Right atrium auricular region (tissue), 2 donors: ENCODE results near the gene ADPRS. TPM values are rescaled to one million over a fixed set of nuclear protein-coding genes. Genes with fewer than 3 reads are reported as not detected.
A peak's percentile ranks its signal among the peaks of the same experiment; 100 is the strongest.

ENCODE experiments used
- DNase-seq: peaks from one replicate; pipeline ENCODE4 v3.0.0-alpha.2; 2019; ENCODE audit warnings: low spot score
- H3K27ac ChIP-seq, 2 donors: fragments of 200-600 bp; sonication (generic); 1 replicate in 1 of 2; 2 replicates in 1 of 2; pipeline ENCODE4 v1.5.1; 2016 to 2019
- H3K27me3 ChIP-seq, 2 donors: fragments of 200-600 bp; sonication (generic); one replicate each; pipeline versions ENCODE4 v1.5.1 to v1.6.0; 2017 to 2019
- H3K36me3 ChIP-seq: fragments of 200-600 bp; sonication (generic); one replicate; pipeline ENCODE4 v1.5.1; 2016
- H3K4me1 ChIP-seq, 2 donors: fragments of 200-600 bp; sonication (generic); one replicate each; pipeline versions ENCODE4 v1.5.1 to v1.6.0; 2017 to 2019
- H3K4me3 ChIP-seq, 2 donors: fragments of 200-600 bp; sonication (generic); 1 replicate in 1 of 2; 2 replicates in 1 of 2; pipeline ENCODE4 v1.5.1; 2017 to 2019; ENCODE audit warnings: mild to moderate bottlenecking in 1 of 2, moderate library complexity in 1 of 2
- H3K9me3 ChIP-seq, 2 donors: fragments of 200-600 bp; sonication (generic); one replicate each; pipeline ENCODE4 v1.5.1; 2019
- CTCF ChIP-seq, 2 donors: fragments of 200-600 bp; sonication (generic); IDR thresholded peaks; one replicate each; pipeline ENCODE4 v1.5.1; 2019; ENCODE audit warnings: antibody characterized with exemption in 2 of 2
- total RNA-seq, 2 donors: library from RNA; depleted of rRNA; stranded (reverse); fragments of >200 nt; gene quantifications; one replicate each; pipeline ENCODE4 v1.1.0, GENCODE V29; 2016

ADPRS gene
- total RNA-seq, 2 donors from 2014 or later = 24.3 to 25.6 TPM

GRCh38 chr1:36119456-36119855 is 30.8 kb downstream of the ADPRS start:
- no peak overlapping the region for H3K4me3 ChIP-seq

GRCh38 chr1:36122062-36123030 is 33.7 kb downstream of the ADPRS start:
- Histone ChIP-seq H3K9me3 (no peaks in the 10 kb centered on the region), H3K27ac (no peak overlapping the region), H3K27me3 (no peaks in the 10 kb centered on the region), H3K4me1 (peaks cover 0 to 22% of the 10 kb centered on the region in 2 donors), H3K4me3 (no peak overlapping the region), H3K36me3 (no peaks in the 10 kb centered on the region)
- no peak for TF ChIP-seq CTCF (IDR thresholded peaks at IDR 0.05)
- DNase-seq = no peak

More at GRCh38 chr1:36119456-36119855, 30.8 kb downstream of the ADPRS start:
- Histone ChIP-seq H3K4me1 (peaks cover 0 to 32% of the 10 kb centered on the region in 2 donors), H3K27ac (no peak overlapping the region), H3K36me3 (no peaks in the 10 kb centered on the region), H3K27me3 (no peaks in the 10 kb centered on the region), H3K9me3 (no peaks in the 10 kb centered on the region)
- TF ChIP-seq CTCF (IDR thresholded peaks at IDR 0.05) = no peak
- no peak for DNase-seq

GRCh38 chr1:36123356-36123755 is 34.7 kb downstream of the ADPRS start:
- no peaks in the 10 kb centered on the region for H3K27me3 ChIP-seq
- no peak for TF ChIP-seq CTCF (IDR thresholded peaks at IDR 0.05)
- no peak overlapping the region for H3K4me3 ChIP-seq
- no peak overlapping the region for H3K27ac ChIP-seq
- DNase-seq = no peak
- no peaks in the 10 kb centered on the region for H3K9me3 ChIP-seq
- H3K36me3 ChIP-seq = no peaks in the 10 kb centered on the region
- peaks cover 0 to 27% of the 10 kb centered on the region in 2 donors for H3K4me1 ChIP-seq

GRCh38 chr1:36124404-36125128 is 35.9 kb downstream of the ADPRS start:
- no peak for DNase-seq
- H3K4me1 ChIP-seq = peaks cover 0 to 23% of the 10 kb centered on the region in 2 donors
- no peak for TF ChIP-seq CTCF (IDR thresholded peaks at IDR 0.05)
- no peak overlapping the region for H3K27ac ChIP-seq
- H3K36me3 ChIP-seq = no peaks in the 10 kb centered on the region
- H3K4me3 ChIP-seq = peak overlapping the region; percentile 21 to 46
- no peaks in the 10 kb centered on the region for H3K9me3 ChIP-seq
- H3K27me3 ChIP-seq = no peaks in the 10 kb centered on the region

GRCh38 chr1:36125129-36125991 is 36.7 kb downstream of the ADPRS start, which contains the start of gene COL8A2:
COL8A2 (minus strand) TSS chr1:36125222; CDS start chr1:36100242, 24,980 bp downstream.
- Histone ChIP-seq H3K27me3 (no peaks in the 10 kb centered on the region), H3K4me1 (peaks cover 0 to 18% of the 10 kb centered on the region in 2 donors), H3K36me3 (no peaks in the 10 kb centered on the region), H3K4me3 (peak within 1 kb of the TSS; percentile 31 to 46), H3K9me3 (no peaks in the 10 kb centered on the region), H3K27ac (no peak within 1 kb of the TSS)
- TF ChIP-seq CTCF (IDR thresholded peaks at IDR 0.05) = no peak
- DNase-seq = no peak
